ENCODE results near the gene DNMT3A. TPM values are rescaled to one million over a fixed set of nuclear protein-coding genes. Genes with fewer than 3 reads are reported as not detected.

The DNMT3A gene
- total RNA-seq, 1 experiment from 2014 or later, result 215 TPM

- Histone ChIP-seq H3K23ac (ENCODE audit: insufficient read length, low read depth, low read length) (no peak overlapping the region), H3T11ph (ENCODE audit: low read length) (no peak overlapping the region), H2AFZ (ENCODE audit: low read length) (no peak overlapping the region), H3K56ac (ENCODE audit: insufficient read length, low read depth, low read length) (no peak overlapping the region), H2BK5ac (ENCODE audit: insufficient read length, low read length) (no peak overlapping the region), H3K23me2 (ENCODE audit: insufficient read length, low read depth, low read length, poor library complexity, severe bottlenecking) (peaks cover 2% of the 10 kb centered on the region), H4K20me1 (ENCODE audit: control insufficient read depth, insufficient read depth, insufficient read length) (no peaks in the 10 kb centered on the region), H4K91ac (ENCODE audit: insufficient read length, low read depth, low read length) (no peak overlapping the region), H2BK15ac (ENCODE audit: low read depth, low read length) (no peak overlapping the region), H3K9ac (ENCODE audit: extremely low read depth, insufficient read length, low read length) (no peak overlapping the region), H3K79me2 (ENCODE audit: insufficient read depth, low read length) (no peaks in the 10 kb centered on the region), H2BK120ac (ENCODE audit: low read depth, low read length, poor library complexity, severe bottlenecking) (no peak overlapping the region), H3K27ac (ENCODE audit: insufficient read length, low read depth, low read length) (no peak overlapping the region), H2AK5ac (ENCODE audit: insufficient read length, low read length) (no peak overlapping the region), H3K4ac (ENCODE audit: low read depth, low read length) (no peak overlapping the region), H4K5ac (ENCODE audit: insufficient read length, low read depth, low read length) (no peak overlapping the region), H2BK12ac (ENCODE audit: insufficient read length, low read depth, low read length) (no peak overlapping the region), H3K4me2 (ENCODE audit: insufficient read depth, insufficient read length, low read length) (no peak overlapping the region), H3K9me3 (ENCODE audit: control insufficient read depth, low read depth, low read length) (no peaks in the 10 kb centered on the region), H3K27me3 (ENCODE audit: insufficient read depth, low read length) (no peaks in the 10 kb centered on the region), H3K4me1 (ENCODE audit: insufficient read depth, low read length) (peaks cover 9% of the 10 kb centered on the region; the same call in 1 of the 2 replicates), H4K8ac (replicated peaks; ENCODE audit: insufficient read length, low read depth, low read length) (no peak overlapping the region), H3K18ac (ENCODE audit: insufficient read length, low read depth, low read length) (no peak overlapping the region), H3K14ac (ENCODE audit: insufficient read depth, low read length) (no peak overlapping the region; the same call in 1 of the 2 replicates), H3K79me1 (ENCODE audit: insufficient read depth, low read depth, low read length, poor library complexity, severe bottlenecking) (no peaks in the 10 kb centered on the region), H2BK20ac (ENCODE audit: low read depth, low read length, poor library complexity, severe bottlenecking) (no peak overlapping the region)
- DNase-seq, result no peak
- H3K27me3 Mint-ChIP-seq (ENCODE audit: low read depth), result no peaks in the 10 kb centered on the region; the same call in 1 of the 2 replicates
- TF ChIP-seq, protein P1, sequence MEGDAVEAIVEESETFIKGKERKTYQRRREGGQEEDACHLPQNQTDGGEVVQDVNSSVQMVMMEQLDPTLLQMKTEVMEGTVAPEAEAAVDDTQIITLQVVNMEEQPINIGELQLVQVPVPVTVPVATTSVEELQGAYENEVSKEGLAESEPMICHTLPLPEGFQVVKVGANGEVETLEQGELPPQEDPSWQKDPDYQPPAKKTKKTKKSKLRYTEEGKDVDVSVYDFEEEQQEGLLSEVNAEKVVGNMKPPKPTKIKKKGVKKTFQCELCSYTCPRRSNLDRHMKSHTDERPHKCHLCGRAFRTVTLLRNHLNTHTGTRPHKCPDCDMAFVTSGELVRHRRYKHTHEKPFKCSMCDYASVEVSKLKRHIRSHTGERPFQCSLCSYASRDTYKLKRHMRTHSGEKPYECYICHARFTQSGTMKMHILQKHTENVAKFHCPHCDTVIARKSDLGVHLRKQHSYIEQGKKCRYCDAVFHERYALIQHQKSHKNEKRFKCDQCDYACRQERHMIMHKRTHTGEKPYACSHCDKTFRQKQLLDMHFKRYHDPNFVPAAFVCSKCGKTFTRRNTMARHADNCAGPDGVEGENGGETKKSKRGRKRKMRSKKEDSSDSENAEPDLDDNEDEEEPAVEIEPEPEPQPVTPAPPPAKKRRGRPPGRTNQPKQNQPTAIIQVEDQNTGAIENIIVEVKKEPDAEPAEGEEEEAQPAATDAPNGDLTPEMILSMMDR (conservative IDR thresholded peaks at IDR 0.05), result no peak
- WGBS (ENCODE audit: extremely low coverage, insufficient read length, low lambda C conversion rate), result no CpG with 5 or more reads among the region's 12 CpGs
- H3K27ac Mint-ChIP-seq, result no peak overlapping the region
- peaks cover 32 to 40% of the 10 kb centered on the region in 2 experiments for H3K4me1 Mint-ChIP-seq
- H3K4me3 Mint-ChIP-seq, result no peak overlapping the region
- no peaks in the 10 kb centered on the region; a peak in 1 of 5 replicates for H3K9me3 Mint-ChIP-seq
- peaks cover 0 to 6% (median 0%) of the 10 kb centered on the region in 3 experiments; a peak in 2 of 7 replicates for H3K36me3 Mint-ChIP-seq (ENCODE audit: insufficient read depth in 1 of 3, low read depth in 3 of 3)
Measured at GRCh38 chr2:25300001-25300400, 41.7 kb downstream of the DNMT3A start.

All from H9 (cell line).